ENCODE results near the gene MBOAT1.

DNA sequence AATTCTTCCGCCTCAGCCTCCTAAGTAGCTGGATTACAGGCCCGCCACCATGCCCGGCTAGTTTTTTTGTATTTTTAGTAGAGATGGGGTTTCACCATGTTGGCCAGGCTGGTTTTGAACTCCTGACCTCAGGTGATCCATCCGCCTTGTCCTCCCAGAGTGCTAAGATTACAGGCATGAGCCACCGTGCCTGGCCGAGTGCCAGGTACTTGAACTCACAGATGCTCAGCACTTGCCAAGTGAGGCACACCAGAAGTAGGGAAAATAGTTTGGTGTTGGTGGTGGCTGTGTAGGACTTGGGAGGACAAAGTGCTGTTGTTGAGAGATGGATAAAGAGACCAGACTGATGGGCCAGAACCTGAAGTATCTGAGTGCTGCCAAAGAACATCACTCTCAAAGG is 40.0 kb upstream of the MBOAT1 start:
- TF ChIP-seq POLR2AphosphoS5 (IDR thresholded peaks at IDR 0.05; ENCODE audit: borderline replicate concordance, low read depth, low read length), result no peak
- no peak for TF ChIP-seq EZH2 (IDR thresholded peaks at IDR 0.05)
